SU-DHL-6 (cell line): Measurements from ENCODE around the gene CDCA7.
"Not testable (repeated sequence)": the region's sequence is repeated elsewhere in the genome, so short reads cannot be mapped to it uniquely, and the experiment has no call there.

Experiments
- H2AFZ ChIP-seq: fragments of 200-600 bp; sonication (generic); 2 replicates; pipeline ENCODE4 v1.6.1; 2014; ENCODE audit warnings: low read depth, mild to moderate bottlenecking, moderate library complexity, mixed read lengths, antibody characterized with exemption, low read length; ENCODE audit not compliant: severe bottlenecking
- H3F3A ChIP-seq: fragments of 200-600 bp; shearing (Covaris generic); 2 replicates; pipeline ENCODE4 v1.6.0; 2016; ENCODE audit warnings: antibody characterized with exemption, mild to moderate bottlenecking; ENCODE audit not compliant: insufficient read depth
- H3K27ac ChIP-seq: fragments of 200-600 bp; sonication (generic); 2 replicates; pipeline ENCODE4 v1.5.1; 2016; ENCODE audit warnings: low read depth, mild to moderate bottlenecking, low read length, moderate library complexity, mixed read lengths
- H3K27me3 ChIP-seq: fragments of 200-600 bp; sonication (generic), shearing (Covaris generic); 2 replicates; pipeline ENCODE4 v1.6.0; 2014; ENCODE audit warnings: mild to moderate bottlenecking, low read length
- H3K36me3 ChIP-seq: fragments of 200-600 bp; sonication (generic); 2 replicates; pipeline ENCODE4 v1.6.1; 2014; ENCODE audit warnings: mild to moderate bottlenecking, low read length, mixed read lengths
- H3K4me2 ChIP-seq: fragments of 300-600, 200-600 bp; shearing (Covaris generic), sonication (generic); 2 replicates; pipeline ENCODE4 v1.6.0; 2014; ENCODE audit warnings: low read length, low read depth, mild to moderate bottlenecking; ENCODE audit not compliant: poor library complexity, severe bottlenecking
- H3K4me3 ChIP-seq: fragments of 200-600 bp; sonication (generic); 2 replicates; pipeline ENCODE4 v1.5.1; 2014; ENCODE audit warnings: antibody characterized with exemption, low read length, mild to moderate bottlenecking, mixed read lengths; ENCODE audit not compliant: insufficient read depth, poor library complexity, severe bottlenecking
- H3K79me2 ChIP-seq: fragments of 200-600 bp; sonication (generic); 2 replicates; pipeline ENCODE4 v1.6.1; 2014; ENCODE audit warnings: mild to moderate bottlenecking, low read length, moderate library complexity; ENCODE audit not compliant: insufficient read depth
- H3K9ac ChIP-seq: fragments of 200-600 bp; sonication (generic); 2 replicates; pipeline ENCODE4 v1.7.0; 2014; ENCODE audit warnings: mild to moderate bottlenecking, low read length
- H3K9me2 ChIP-seq: fragments of 200-600 bp; sonication (generic); replicated peaks from 2 replicates; pipeline ENCODE4 v1.6.1; 2014; ENCODE audit warnings: low read length; ENCODE audit not compliant: insufficient read depth
- H3K9me3 ChIP-seq: fragments of 200-600 bp; sonication (generic); 2 replicates; pipeline ENCODE4 v1.6.1; 2014; ENCODE audit warnings: low read length, mixed read lengths; ENCODE audit not compliant: insufficient read depth
- H4K20me1 ChIP-seq: fragments of 200-600 bp; sonication (generic); 2 replicates; pipeline ENCODE4 v1.6.1; 2014; ENCODE audit warnings: low read depth, mild to moderate bottlenecking, antibody characterized with exemption, low read length, moderate library complexity, mixed read lengths
- EZH2phosphoT487 ChIP-seq: fragments of 200-600 bp; sonication (generic), shearing (Covaris generic); conservative IDR thresholded peaks from 2 replicates; pipeline ENCODE4 v1.6.1; 2018; ENCODE audit warnings: mild to moderate bottlenecking, antibody characterized with exemption, low read length, moderate library complexity, mixed read lengths
- TF ChIP-seq, protein P1 (sequence below): fragments of 200-600 bp; sonication (generic); IDR thresholded peaks from one replicate; pipeline ENCODE4 v1.5.1; 2017; ENCODE audit warnings: antibody characterized with exemption, mild to moderate bottlenecking, low read length, moderate library complexity; ENCODE audit not compliant: insufficient read depth, poor library complexity, severe bottlenecking

CDCA7 gene

GRCh38 chr2:173354582-173355131 lies at the start of gene CDCA7:
TSS of gene CDCA7 (plus strand) at chr2:173354872. CDS start at chr2:173354964, 92 bp downstream.
- H3K9ac ChIP-seq = peak within 1 kb of the TSS; percentile 91
- no peaks in the 10 kb centered on the region for H3K27me3 ChIP-seq
- no peaks in the 10 kb centered on the region for H3K9me2 ChIP-seq
- H3K9me3 ChIP-seq = no peaks in the 10 kb centered on the region
- peaks cover 48% of the 10 kb centered on the region for H3K79me2 ChIP-seq
- H4K20me1 ChIP-seq = peaks cover 12% of the 10 kb centered on the region; the same call in 1 of the 2 replicates
- no peak for TF ChIP-seq EZH2phosphoT487
- TF ChIP-seq, protein P1, sequence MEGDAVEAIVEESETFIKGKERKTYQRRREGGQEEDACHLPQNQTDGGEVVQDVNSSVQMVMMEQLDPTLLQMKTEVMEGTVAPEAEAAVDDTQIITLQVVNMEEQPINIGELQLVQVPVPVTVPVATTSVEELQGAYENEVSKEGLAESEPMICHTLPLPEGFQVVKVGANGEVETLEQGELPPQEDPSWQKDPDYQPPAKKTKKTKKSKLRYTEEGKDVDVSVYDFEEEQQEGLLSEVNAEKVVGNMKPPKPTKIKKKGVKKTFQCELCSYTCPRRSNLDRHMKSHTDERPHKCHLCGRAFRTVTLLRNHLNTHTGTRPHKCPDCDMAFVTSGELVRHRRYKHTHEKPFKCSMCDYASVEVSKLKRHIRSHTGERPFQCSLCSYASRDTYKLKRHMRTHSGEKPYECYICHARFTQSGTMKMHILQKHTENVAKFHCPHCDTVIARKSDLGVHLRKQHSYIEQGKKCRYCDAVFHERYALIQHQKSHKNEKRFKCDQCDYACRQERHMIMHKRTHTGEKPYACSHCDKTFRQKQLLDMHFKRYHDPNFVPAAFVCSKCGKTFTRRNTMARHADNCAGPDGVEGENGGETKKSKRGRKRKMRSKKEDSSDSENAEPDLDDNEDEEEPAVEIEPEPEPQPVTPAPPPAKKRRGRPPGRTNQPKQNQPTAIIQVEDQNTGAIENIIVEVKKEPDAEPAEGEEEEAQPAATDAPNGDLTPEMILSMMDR = no peak
- peak within 1 kb of the TSS; percentile 90 for H2AFZ ChIP-seq
- H3K4me2 ChIP-seq = peak within 1 kb of the TSS; percentile 98
- H3F3A ChIP-seq = no peaks in the 10 kb centered on the region
- peak within 1 kb of the TSS; percentile 83 for H3K4me3 ChIP-seq
- peak within 1 kb of the TSS; percentile 75 for H3K27ac ChIP-seq
- peaks cover 7% of the 10 kb centered on the region; the same call in 1 of the 2 replicates for H3K36me3 ChIP-seq

DNA sequence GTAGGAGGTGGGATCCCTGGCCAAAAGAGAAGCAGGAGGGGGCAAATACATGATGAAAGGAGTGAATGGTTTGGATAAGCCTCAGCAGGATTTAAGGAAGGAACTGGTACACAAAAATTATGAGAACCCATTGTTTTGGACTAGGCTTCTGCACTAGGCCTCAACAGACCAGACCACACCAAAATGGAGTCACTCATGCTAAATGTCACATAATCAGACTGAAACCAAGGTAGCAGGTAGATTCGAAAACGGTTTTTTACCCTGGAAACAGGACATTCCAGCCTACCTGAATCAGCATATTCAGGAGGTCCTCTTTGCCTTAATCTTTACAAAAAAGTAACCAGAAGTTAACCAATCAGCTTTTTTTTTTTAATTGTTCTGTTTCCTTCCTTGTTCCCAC lies 49.4 kb upstream of the CDCA7 start:
- no peaks in the 10 kb centered on the region for H4K20me1 ChIP-seq

GRCh38 chr2:173307293-173307692 lies 47.4 kb upstream of the CDCA7 start:
- Histone ChIP-seq H3K27me3 (no peaks in the 10 kb centered on the region), H3K9ac (no peak overlapping the region), H3F3A (no peaks in the 10 kb centered on the region), H3K4me3 (no peak overlapping the region), H2AFZ (peak overlapping the region; percentile 70), H3K9me2 (no peaks in the 10 kb centered on the region), H3K27ac (no peak overlapping the region), H4K20me1 (no peaks in the 10 kb centered on the region), H3K36me3 (no peaks in the 10 kb centered on the region), H3K79me2 (no peaks in the 10 kb centered on the region), H3K9me3 (no peaks in the 10 kb centered on the region), H3K4me2 (peak overlapping the region; percentile 43)
- TF ChIP-seq EZH2phosphoT487 = no peak
- TF ChIP-seq, protein P1 = no peak

More for the DNA sequence above, 49.4 kb upstream of the CDCA7 start:
- no peak overlapping the region for H3K4me2 ChIP-seq
- H3K79me2 ChIP-seq = no peaks in the 10 kb centered on the region
- no peaks in the 10 kb centered on the region for H3K9me2 ChIP-seq
- no peaks in the 10 kb centered on the region for H3F3A ChIP-seq
- no peak overlapping the region for H3K9ac ChIP-seq
- H3K9me3 ChIP-seq = no peaks in the 10 kb centered on the region
- no peak overlapping the region for H3K4me3 ChIP-seq
- H3K27me3 ChIP-seq = no peaks in the 10 kb centered on the region
- no peak overlapping the region for H2AFZ ChIP-seq
- TF ChIP-seq, protein P1 = no peak
- TF ChIP-seq EZH2phosphoT487 = no peak
- H3K36me3 ChIP-seq = no peaks in the 10 kb centered on the region
- no peak overlapping the region for H3K27ac ChIP-seq

DNA sequence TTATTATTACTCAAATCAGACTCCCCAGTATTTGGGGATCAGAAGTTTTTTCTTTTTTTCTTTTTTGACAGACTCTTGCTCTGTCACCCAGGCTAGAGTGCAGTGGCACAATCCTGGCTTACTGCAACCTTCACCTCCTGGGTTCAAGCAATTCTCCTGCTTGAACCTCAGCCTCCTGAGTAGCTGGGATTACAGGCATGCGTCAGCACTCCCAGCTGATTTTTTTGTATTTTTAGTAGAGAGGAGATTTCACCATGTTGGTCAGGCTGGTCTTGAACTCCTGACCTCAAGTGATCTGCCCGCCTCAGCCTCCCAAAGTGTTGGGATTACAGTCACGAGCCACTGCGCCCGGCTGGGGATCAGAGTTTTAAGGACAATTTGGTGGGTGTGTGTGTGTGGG lies 45.3 kb upstream of the CDCA7 start:
- H3K4me2 ChIP-seq, H3K36me3 ChIP-seq, H3K9me2 ChIP-seq, H3K9me3 ChIP-seq, H2AFZ ChIP-seq, H3K27ac ChIP-seq, H3K27me3 ChIP-seq, H3K9ac ChIP-seq, H3F3A ChIP-seq, H3K79me2 ChIP-seq, H3K4me3 ChIP-seq, H4K20me1 ChIP-seq: not testable (repeated sequence)
